Stimulated activated CD8-positive, alpha-beta memory T cell treated with anti-CD3 and anti-CD28 coated beads, Interleukin-7, amount 100 ng/mL, for 48 hours (primary cell): ENCODE measurements around the gene TEX264.
"Not testable (repeated sequence)": the region's sequence is repeated elsewhere in the genome, so short reads cannot be mapped to it uniquely, and the experiment has no call there.

Source experiments
- DNase-seq, 2 donors: peaks; one replicate each; pipeline ENCODE4 v3.0.0-alpha.2; 2020; ENCODE audit warnings: low read depth in 1 of 2; ENCODE audit errors: extremely low read depth in 1 of 2

TEX264 gene

GRCh38 chr3:51670823-51671733, at the start of gene TEX264:
Gene TEX264 (plus strand): TSS chr3:51671252. CDS start chr3:51674305, 3,053 bp downstream.
- peak; percentile 78 to 82 for DNase-seq

GRCh38 chr3:51622413-51622812, 48.6 kb upstream of the TEX264 start:
- no peak for DNase-seq

- no peak for DNase-seq
Measured at GRCh38 chr3:51622868-51623267, 48.2 kb upstream of the TEX264 start.

GRCh38 chr3:51630513-51630912, 40.5 kb upstream of the TEX264 start:
- no peak for DNase-seq

GRCh38 chr3:51637144-51637940, 33.7 kb upstream of the TEX264 start:
- no peak for DNase-seq

GRCh38 chr3:51637941-51638471, 33.0 kb upstream of the TEX264 start:
- DNase-seq, result peak in 1 of 2 donors; percentile 3

GRCh38 chr3:51642462-51642861, 28.6 kb upstream of the TEX264 start:
- DNase-seq, result no peak

- DNase-seq, result no peak
Measured at GRCh38 chr3:51646091-51646490, 25.0 kb upstream of the TEX264 start.

GRCh38 chr3:51652103-51652502, 18.9 kb upstream of the TEX264 start:
- not testable (repeated sequence) for DNase-seq

- DNase-seq, result not testable (repeated sequence)
Measured at GRCh38 chr3:51653409-51653808, 17.6 kb upstream of the TEX264 start.

GRCh38 chr3:51657234-51657633, 13.8 kb upstream of the TEX264 start:
- DNase-seq, result no peak

- DNase-seq, result no peak
Measured at GRCh38 chr3:51659942-51660341, 11.1 kb upstream of the TEX264 start.

- no peak for DNase-seq
Measured at GRCh38 chr3:51662456-51662855, 8.6 kb upstream of the TEX264 start.

GRCh38 chr3:51668756-51669155, 2.3 kb upstream of the TEX264 start:
- DNase-seq, result no peak

- peak; percentile 59 to 75 for DNase-seq
Measured at GRCh38 chr3:51669241-51670052, 1.6 kb upstream of the TEX264 start.

- DNase-seq, result no peak
Measured at GRCh38 chr3:51670053-51670822, 814 bp upstream of the TEX264 start.

- DNase-seq, result peak in 1 of 2 donors; percentile 42
Measured at GRCh38 chr3:51671734-51672475, 853 bp downstream of the TEX264 start.

- no peak for DNase-seq
Measured at GRCh38 chr3:51673181-51673801, 2.2 kb downstream of the TEX264 start.
